ENCODE data around the gene PROC. TPM values are rescaled to one million over a fixed set of nuclear protein-coding genes. Genes with fewer than 3 reads are reported as not detected.

The PROC gene
- polyA plus RNA-seq, 3 donors = 3.2 to 6.5 (median 3.6) TPM

DNA sequence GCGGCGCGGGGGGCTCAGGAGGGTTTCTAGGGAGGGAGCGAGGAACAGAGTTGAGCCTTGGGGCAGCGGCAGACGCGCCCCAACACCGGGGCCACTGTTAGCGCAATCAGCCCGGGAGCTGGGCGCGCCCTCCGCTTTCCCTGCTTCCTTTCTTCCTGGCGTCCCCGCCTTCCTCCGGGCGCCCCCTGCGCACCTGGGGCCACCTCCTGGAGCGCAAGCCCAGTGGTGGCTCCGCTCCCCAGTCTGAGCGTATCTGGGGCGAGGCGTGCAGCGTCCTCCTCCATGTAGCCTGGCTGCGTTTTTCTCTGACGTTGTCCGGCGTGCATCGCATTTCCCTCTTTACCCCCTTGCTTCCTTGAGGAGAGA lies 5.2 kb downstream of the PROC start:
- DNase-seq (ENCODE audit: extremely low read depth in 1 of 11, low read depth in 9 of 11, low spot score in 4 of 11) = no peak

DNA sequence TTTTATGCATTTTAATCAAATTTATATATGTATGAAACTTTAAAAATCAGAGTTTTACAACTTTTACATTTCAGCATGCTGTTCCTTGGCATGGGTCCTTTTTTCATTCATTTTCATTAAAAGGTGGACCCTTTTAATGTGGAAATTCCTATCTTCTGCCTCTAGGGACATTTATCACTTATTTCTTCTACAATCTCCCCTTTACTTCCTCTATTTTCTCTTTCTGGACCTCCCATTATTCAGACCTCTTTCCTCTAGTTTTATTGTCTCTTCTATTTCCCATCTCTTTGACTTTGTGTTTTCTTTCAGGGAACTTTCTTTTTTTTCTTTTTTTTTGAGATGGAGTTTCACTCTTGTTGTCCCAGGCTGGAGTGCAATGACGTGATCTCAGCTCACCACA lies 5.7 kb downstream of the PROC start:
- DNase-seq (ENCODE audit: extremely low read depth in 1 of 11, low read depth in 9 of 11, low spot score in 4 of 11) = no peak

DNA sequence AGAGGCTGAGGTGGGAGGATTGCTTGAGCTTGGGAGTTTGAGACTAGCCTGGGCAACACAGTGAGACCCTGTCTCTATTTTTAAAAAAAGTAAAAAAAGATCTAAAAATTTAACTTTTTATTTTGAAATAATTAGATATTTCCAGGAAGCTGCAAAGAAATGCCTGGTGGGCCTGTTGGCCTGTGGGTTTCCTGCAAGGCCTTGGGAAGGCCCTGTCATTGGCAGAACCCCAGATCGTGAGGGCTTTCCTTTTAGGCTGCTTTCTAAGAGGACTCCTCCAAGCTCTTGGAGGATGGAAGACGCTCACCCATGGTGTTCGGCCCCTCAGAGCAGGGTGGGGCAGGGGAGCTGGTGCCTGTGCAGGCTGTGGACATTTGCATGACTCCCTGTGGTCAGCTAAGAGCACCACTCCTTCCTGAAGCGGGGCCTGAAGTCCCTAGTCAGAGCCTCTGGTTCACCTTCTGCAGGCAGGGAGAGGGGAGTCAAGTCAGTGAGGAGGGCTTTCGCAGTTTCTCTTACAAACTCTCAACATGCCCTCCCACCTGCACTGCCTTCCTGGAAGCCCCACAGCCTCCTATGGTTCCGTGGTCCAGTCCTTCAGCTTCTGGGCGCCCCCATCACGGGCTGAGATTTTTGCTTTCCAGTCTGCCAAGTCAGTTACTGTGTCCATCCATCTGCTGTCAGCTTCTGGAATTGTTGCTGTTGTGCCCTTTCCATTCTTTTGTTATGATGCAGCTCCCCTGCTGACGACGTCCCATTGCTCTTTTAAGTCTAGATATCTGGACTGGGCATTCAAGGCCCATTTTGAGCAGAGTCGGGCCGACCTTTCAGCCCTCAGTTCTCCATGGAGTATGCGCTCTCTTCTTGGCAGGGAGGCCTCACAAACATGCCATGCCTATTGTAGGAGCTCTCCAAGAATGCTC lies 6.6 kb downstream of the PROC start:
- DNase-seq (ENCODE audit: extremely low read depth in 1 of 11, low read depth in 9 of 11, low spot score in 4 of 11) = no peak

DNA sequence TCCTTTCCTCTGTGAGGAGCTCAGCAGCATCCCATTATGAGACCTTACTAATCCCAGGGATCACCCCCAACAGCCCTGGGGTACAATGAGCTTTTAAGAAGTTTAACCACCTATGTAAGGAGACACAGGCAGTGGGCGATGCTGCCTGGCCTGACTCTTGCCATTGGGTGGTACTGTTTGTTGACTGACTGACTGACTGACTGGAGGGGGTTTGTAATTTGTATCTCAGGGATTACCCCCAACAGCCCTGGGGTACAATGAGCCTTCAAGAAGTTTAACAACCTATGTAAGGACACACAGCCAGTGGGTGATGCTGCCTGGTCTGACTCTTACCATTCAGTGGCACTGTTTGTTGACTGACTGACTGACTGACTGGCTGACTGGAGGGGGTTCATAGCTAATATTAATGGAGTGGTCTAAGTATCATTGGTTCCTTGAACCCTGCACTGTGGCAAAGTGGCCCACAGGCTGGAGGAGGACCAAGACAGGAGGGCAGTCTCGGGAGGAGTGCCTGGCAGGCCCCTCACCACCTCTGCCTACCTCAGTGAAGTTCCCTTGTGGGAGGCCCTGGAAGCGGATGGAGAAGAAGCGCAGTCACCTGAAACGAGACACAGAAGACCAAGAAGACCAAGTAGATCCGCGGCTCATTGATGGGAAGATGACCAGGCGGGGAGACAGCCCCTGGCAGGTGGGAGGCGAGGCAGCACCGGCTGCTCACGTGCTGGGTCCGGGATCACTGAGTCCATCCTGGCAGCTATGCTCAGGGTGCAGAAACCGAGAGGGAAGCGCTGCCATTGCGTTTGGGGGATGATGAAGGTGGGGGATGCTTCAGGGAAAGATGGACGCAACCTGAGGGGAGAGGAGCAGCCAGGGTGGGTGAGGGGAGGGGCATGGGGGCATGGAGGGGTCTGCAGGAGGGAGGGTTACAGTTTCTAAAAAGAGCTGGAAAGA lies 7.6 kb downstream of the PROC start:
- no peak for DNase-seq (ENCODE audit: extremely low read depth in 1 of 11, low read depth in 9 of 11, low spot score in 4 of 11)

DNA sequence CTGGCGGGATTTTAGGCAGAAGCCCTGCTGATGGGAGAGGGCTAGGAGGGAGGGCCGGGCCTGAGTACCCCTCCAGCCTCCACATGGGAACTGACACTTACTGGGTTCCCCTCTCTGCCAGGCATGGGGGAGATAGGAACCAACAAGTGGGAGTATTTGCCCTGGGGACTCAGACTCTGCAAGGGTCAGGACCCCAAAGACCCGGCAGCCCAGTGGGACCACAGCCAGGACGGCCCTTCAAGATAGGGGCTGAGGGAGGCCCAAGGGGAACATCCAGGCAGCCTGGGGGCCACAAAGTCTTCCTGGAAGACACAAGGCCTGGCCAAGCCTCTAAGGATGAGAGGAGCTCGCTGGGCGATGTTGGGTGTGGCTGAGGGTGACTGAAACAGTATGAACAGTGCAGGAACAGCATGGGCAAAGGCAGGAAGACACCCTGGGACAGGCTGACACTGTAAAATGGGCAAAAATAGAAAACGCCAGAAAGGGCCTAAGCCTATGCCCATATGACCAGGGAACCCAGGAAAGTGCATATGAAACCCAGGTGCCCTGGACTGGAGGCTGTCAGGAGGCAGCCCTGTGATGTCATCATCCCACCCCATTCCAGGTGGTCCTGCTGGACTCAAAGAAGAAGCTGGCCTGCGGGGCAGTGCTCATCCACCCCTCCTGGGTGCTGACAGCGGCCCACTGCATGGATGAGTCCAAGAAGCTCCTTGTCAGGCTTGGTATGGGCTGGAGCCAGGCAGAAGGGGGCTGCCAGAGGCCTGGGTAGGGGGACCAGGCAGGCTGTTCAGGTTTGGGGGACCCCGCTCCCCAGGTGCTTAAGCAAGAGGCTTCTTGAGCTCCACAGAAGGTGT lies 8.5 kb downstream of the PROC start:
- DNase-seq (ENCODE audit: extremely low read depth in 1 of 11, low read depth in 9 of 11, low spot score in 4 of 11) = no peak

DNA sequence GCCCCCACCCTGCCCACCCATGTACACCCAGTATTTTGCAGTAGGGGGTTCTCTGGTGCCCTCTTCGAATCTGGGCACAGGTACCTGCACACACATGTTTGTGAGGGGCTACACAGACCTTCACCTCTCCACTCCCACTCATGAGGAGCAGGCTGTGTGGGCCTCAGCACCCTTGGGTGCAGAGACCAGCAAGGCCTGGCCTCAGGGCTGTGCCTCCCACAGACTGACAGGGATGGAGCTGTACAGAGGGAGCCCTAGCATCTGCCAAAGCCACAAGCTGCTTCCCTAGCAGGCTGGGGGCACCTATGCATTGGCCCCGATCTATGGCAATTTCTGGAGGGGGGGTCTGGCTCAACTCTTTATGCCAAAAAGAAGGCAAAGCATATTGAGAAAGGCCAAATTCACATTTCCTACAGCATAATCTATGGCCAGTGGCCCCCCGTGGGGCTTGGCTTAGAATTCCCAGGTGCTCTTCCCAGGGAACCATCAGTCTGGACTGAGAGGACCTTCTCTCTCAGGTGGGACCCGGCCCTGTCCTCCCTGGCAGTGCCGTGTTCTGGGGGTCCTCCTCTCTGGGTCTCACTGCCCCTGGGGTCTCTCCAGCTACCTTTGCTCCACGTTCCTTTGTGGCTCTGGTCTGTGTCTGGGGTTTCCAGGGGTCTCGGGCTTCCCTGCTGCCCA lies 9.3 kb downstream of the PROC start:
- no peak for DNase-seq (ENCODE audit: extremely low read depth in 1 of 11, low read depth in 9 of 11, low spot score in 4 of 11)

DNA sequence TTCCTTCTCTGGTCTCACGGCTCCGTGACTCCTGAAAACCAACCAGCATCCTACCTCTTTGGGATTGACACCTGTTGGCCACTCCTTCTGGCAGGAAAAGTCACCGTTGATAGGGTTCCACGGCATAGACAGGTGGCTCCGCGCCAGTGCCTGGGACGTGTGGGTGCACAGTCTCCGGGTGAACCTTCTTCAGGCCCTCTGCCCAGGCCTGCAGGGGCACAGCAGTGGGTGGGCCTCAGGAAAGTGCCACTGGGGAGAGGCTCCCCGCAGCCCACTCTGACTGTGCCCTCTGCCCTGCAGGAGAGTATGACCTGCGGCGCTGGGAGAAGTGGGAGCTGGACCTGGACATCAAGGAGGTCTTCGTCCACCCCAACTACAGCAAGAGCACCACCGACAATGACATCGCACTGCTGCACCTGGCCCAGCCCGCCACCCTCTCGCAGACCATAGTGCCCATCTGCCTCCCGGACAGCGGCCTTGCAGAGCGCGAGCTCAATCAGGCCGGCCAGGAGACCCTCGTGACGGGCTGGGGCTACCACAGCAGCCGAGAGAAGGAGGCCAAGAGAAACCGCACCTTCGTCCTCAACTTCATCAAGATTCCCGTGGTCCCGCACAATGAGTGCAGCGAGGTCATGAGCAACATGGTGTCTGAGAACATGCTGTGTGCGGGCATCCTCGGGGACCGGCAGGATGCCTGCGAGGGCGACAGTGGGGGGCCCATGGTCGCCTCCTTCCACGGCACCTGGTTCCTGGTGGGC lies 10.0 kb downstream of the PROC start:
- DNase-seq (ENCODE audit: extremely low read depth in 1 of 11, low read depth in 9 of 11, low spot score in 4 of 11) = no peak

DNA sequence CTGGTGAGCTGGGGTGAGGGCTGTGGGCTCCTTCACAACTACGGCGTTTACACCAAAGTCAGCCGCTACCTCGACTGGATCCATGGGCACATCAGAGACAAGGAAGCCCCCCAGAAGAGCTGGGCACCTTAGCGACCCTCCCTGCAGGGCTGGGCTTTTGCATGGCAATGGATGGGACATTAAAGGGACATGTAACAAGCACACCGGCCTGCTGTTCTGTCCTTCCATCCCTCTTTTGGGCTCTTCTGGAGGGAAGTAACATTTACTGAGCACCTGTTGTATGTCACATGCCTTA lies 10.5 kb downstream of the PROC start:
- no peak for DNase-seq (ENCODE audit: extremely low read depth in 1 of 11, low read depth in 9 of 11, low spot score in 4 of 11)

DNA sequence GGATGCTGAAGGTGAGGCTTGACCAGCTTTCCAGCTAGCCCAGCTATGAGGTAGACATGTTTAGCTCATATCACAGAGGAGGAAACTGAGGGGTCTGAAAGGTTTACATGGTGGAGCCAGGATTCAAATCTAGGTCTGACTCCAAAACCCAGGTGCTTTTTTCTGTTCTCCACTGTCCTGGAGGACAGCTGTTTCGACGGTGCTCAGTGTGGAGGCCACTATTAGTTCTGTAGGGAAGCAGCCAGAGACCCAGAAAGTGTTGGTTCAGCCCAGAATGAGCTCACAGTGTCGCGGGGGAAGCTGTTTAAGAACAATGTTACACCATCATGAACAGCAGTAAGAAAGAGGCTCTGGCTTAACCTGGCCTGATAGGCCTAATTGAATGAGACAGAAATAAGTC lies 11.1 kb downstream of the PROC start:
- DNase-seq (ENCODE audit: extremely low read depth in 1 of 11, low read depth in 9 of 11, low spot score in 4 of 11) = no peak

DNA sequence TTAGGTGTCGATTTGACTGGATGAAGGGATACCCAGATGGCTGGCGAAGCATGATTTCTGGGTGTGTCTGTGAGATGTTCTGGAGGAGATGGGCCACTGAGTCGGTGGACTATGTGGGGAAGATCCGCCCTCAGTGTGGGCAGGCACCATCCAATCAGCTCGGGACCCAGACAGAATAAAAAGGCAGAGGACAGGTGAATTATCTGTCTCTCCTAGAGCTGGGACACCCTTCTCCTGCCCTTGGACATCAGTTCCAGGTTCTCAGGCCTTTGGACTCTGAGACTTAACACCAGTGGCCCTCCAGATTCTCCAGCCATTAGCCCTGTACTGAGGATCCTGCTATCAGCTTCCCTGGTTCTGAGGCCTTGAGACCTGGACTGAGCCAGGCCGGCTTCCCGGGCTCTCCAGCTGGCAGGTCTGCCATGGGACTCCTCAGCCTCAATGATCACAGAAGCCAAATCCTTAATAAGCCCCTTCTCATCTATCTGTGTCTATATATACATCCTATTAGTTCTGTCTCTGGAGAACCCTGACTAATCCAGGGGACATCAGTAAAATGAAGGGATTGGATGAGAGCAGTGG lies 11.7 kb downstream of the PROC start:
- no peak for DNase-seq (ENCODE audit: extremely low read depth in 1 of 11, low read depth in 9 of 11, low spot score in 4 of 11)

DNA sequence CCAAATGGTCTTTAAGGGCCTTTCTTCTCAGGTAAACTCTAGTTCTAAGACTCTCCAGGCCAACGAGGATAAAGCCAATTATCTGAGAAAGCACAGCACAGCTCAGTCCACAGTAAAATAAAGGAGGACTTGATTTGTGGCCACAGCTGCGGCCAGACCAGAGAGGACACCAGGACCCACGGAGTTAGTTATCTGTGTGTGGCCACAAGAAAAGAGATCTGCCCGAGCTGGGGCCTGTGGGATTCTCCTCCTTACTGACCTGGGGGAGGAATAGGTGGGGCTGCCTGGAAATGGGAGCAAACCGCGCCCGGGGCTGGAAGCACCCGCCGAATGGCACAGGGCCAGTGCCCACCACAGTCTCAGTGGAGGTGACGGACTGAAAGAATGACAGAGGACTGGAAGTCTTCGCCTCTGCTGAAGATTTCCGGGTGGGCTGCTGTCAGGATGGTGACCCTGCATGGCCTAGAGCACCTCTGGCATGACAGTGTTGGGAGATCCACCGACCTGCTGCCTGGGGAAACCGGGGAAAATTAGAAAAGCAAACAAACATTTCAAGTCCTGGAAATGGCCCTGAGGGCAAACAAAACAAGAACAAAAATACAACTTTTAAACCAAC lies 13.3 kb downstream of the PROC start:
- no peak for DNase-seq (ENCODE audit: extremely low read depth in 1 of 11, low read depth in 9 of 11, low spot score in 4 of 11)

DNA sequence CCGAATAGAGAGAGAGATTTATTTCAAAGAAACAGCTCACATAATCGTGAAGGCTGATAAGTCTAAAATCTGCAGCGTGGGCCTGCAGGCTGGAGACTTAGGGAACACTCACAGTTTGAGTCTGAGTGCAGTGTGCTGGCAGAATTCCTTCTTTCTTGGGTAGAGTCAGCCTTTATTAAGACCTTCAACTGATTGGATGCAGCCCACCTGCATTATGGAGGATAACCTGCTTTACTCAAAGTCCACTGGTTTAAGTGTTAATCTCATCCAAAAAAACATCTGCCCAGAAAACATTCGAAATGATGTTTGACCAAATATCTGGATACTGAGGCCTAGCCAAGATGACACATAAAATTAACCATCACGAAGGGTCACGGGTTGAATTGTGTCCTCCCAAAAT lies 16.3 kb downstream of the PROC start:
- DNase-seq (ENCODE audit: extremely low read depth in 1 of 11, low read depth in 9 of 11, low spot score in 4 of 11) = no peak

DNA sequence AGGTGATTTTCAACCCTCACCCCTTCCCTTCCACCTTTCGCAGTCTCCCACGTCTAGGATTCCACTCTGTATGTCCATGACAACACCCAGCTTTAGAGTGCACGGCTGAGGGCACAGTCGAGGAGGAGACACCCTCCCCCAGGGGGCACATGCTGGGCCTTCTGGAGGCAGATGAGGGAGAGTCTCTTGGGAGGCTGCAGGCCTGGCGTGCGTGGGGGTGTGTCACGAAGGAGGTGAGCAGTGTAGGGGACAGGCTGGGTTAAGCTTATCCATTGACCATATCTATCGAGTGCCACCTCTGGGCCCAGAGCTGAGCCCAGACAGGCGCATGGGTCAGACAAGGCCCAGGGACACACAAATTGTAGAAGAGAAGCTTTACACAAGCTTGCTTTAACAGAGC lies 18.8 kb downstream of the PROC start:
- no peak for DNase-seq (ENCODE audit: extremely low read depth in 1 of 11, low read depth in 9 of 11, low spot score in 4 of 11)

DNA sequence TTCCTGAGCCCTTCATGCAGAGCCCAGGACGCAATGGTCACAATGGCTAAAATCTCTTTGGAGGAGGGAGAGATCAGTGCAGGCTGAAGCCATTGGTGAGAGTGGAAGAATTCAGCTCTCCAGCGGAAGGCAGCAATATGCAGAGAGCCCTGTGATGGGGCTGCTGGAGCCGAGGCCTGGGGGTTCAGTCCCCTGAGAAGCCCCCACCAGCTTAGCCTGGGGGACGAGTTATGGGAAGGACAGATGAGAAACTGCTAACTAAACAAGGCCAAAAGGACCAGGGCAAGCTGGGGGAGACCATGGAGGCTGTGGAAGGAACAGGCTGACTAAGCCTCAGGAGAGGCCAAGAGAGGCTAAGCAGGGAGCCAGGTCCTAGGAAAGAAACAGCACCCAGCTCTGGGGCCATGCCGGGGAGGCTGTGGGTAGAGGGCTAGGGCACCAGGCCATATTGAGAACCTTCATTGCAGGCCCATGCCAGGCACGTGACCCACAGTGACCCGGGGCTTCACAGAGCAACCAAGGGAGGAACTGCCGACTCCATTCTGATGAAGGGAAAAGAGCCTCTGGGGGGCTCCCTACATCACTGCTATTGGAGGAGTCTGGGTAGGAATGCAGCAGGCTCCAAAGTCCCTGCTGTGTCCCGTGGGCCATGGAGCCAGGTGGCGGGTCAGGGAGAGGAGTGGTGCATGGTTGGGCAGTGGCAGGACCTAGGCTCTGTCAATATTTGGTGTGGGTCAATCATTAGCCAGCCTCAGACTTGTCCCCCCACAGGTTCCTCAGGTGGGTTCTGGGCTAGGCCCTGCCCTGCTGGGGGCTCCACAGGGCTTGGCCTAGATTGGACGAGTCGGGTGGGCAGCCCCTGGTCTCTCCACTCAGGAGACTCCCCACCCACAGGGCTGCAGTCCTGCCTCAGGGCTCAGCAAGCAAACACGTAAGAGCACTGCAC lies 19.8 kb downstream of the PROC start:
- DNase-seq (ENCODE audit: extremely low read depth in 1 of 11, low read depth in 9 of 11, low spot score in 4 of 11) = no peak

DNA sequence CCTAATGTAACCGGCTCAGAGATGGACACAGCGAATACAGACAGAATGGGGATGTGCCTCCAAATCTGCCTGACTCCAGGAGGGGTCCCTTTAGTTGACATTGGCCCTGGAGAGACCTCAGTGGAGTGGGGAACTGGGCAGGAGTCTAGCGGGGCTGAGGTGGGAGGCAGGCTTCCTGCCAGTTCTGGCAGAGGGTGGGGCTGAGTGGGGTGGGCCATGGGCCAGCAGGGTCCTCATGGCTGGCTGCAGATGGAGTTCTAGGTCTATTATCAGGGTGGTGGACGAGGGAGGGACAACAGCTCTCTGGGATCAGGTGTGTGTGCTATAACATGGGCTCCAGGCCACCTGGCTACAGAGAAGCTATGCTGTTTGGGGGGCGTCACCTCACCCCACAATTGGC lies 21.1 kb downstream of the PROC start:
- no peak for DNase-seq (ENCODE audit: extremely low read depth in 1 of 11, low read depth in 9 of 11, low spot score in 4 of 11)

DNA sequence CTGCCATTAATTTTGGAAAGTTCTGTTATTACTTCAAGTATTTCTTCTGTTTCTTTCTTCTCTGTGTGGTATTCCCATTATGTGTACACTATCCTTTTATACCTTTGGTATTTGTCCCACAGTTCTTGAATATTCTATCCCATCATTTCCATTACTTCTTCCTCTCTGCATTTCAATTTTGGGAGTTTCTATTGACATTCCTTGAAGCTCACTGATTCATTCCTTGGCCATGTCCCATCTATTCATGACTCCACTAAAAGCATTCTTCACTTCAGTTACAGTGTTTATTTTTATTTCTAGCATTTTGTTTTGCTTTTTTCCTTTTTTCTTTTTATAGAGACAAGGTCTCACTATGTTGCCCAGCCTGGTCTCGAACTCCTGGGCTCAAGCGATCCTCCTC lies 30.3 kb downstream of the PROC start:
- DNase-seq (ENCODE audit: extremely low read depth in 1 of 11, low read depth in 9 of 11, low spot score in 4 of 11) = no peak
